Natural killer cell (primary cell): ENCODE measurements around the gene PAH. TPM values are rescaled to one million over a fixed set of nuclear protein-coding genes. Genes with fewer than 3 reads are reported as not detected.

Experiments
- ATAC-seq, 3 donors: fragments of 150-1000 bp in 2 of 3; fragments of 200-7000 bp in 1 of 3; cut with Tn5 transposase; 1 replicate in 1 of 3; 2 replicates in 2 of 3; pipeline ENCODE4 v1.10.0; 2021; ENCODE audit warnings: mild to moderate bottlenecking in 2 of 3, moderate library complexity in 2 of 3
- DNase-seq, 2 donors: peaks; one replicate each; pipeline versions ENCODE4 v3.0.0 to v3.0.0-alpha.2; 2013 to 2021; ENCODE audit warnings: mixed read lengths in 1 of 2
- H3K27ac ChIP-seq: one replicate; pipeline ENCODE4 v1.5.1; 2013; ENCODE audit warnings: mild to moderate bottlenecking, low read length
- H3K27me3 ChIP-seq: one replicate; pipeline ENCODE4 v1.6.1; 2013; ENCODE audit warnings: low read length; ENCODE audit not compliant: control insufficient read depth, insufficient read depth
- H3K36me3 ChIP-seq: one replicate; pipeline ENCODE4 v1.6.1; 2013; ENCODE audit warnings: low read length; ENCODE audit not compliant: control insufficient read depth, insufficient read depth
- H3K4me1 ChIP-seq: one replicate; pipeline ENCODE4 v1.6.1; 2013; ENCODE audit warnings: low read length; ENCODE audit not compliant: control insufficient read depth, insufficient read depth
- H3K4me3 ChIP-seq: one replicate; pipeline ENCODE4 v1.5.1; 2013; ENCODE audit warnings: low read length
- H3K9me3 ChIP-seq: one replicate; pipeline ENCODE4 v1.6.1; 2013; ENCODE audit warnings: low read length; ENCODE audit not compliant: control insufficient read depth, insufficient read depth
- H3K27ac Mint-ChIP-seq, 2 donors: one replicate each; pipeline ENCODE4 v1.8.0; 2022; ENCODE audit warnings: mild to moderate bottlenecking in 2 of 2, mixed read lengths in 2 of 2, moderate library complexity in 1 of 2
- H3K27me3 Mint-ChIP-seq, 2 donors: one replicate each; pipeline ENCODE4 v1.8.0; 2022; ENCODE audit warnings: low read depth in 2 of 2, mixed read lengths in 2 of 2
- H3K36me3 Mint-ChIP-seq: one replicate; pipeline ENCODE4 v1.8.0; 2022; ENCODE audit warnings: mixed read lengths
- H3K4me1 Mint-ChIP-seq, 2 donors: one replicate each; pipeline ENCODE4 v1.8.0; 2022; ENCODE audit warnings: mixed read lengths in 2 of 2
- H3K4me3 Mint-ChIP-seq: one replicate; pipeline ENCODE4 v1.8.0; 2022; ENCODE audit warnings: mild to moderate bottlenecking, moderate library complexity, mixed read lengths
- H3K9me3 Mint-ChIP-seq, 2 donors: one replicate each; pipeline ENCODE4 v1.8.0; 2022; ENCODE audit warnings: mixed read lengths in 2 of 2
- WGBS: methylation state at CpG from one replicate; pipeline ENCODE4 v1.1.7; 2013; ENCODE audit warnings: missing lambda C conversion rate; ENCODE audit not compliant: insufficient coverage; 5-methylcytosine and 5-hydroxymethylcytosine counted together
- intact Hi-C: fragments of 100-400 bp; cut with micrococcal nuclease; formaldehyde crosslinking; loops from one replicate; pipeline ENCODE4 v1.14.2; 2022
- total RNA-seq, 4 donors: library from RNA; stranded (reverse); fragments of 120-200 nt in 1 of 4; gene quantifications; one replicate each; pipeline versions ENCODE4 v1.2.3 to v1.2.4, GENCODE V29; 2013 to 2022
- TF ChIP-seq, protein P1 (sequence below): fragments of 200-600 bp; IDR thresholded peaks from one replicate; pipeline ENCODE4 v1.8.0; 2022; ENCODE audit warnings: antibody characterized with exemption

The PAH gene
- total RNA-seq, 3 donors from 2014 or later (not counting 1 experiment from before 2014, with no cell fraction given) = not detected

DNA sequence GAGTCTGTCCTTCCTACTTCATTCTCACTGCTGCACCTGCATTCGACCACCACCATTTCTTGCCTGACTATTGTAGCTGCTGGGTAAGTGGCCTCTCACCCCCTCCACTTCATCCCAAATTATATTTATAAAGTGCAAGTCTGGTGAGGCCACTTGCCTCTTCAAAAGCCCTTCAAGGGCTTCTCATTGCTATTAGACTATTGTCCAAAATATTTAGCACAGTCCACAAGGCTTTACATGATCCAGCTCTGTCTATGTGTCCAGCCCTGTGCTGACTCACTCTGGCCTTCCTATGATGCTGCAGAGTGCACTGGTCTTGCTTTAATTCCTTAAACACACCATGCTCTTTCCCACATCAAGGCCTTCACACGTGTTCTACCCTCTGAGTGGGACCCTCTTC is 46.0 kb downstream of the PAH start:
- Histone ChIP-seq H3K27ac (no peak overlapping the region), H3K9me3 (no peaks in the 10 kb centered on the region), H3K4me3 (no peak overlapping the region), H3K27me3 (no peaks in the 10 kb centered on the region), H3K36me3 (no peaks in the 10 kb centered on the region), H3K4me1 (no peaks in the 10 kb centered on the region)
- 55% methylated on average over 2 of the region's 2 CpGs for WGBS
- intact Hi-C loops = no loop called here
- no peak for DNase-seq
- H3K9me3 Mint-ChIP-seq = peaks cover 3% of the 10 kb centered on the region in 2 donors
- TF ChIP-seq, protein P1, sequence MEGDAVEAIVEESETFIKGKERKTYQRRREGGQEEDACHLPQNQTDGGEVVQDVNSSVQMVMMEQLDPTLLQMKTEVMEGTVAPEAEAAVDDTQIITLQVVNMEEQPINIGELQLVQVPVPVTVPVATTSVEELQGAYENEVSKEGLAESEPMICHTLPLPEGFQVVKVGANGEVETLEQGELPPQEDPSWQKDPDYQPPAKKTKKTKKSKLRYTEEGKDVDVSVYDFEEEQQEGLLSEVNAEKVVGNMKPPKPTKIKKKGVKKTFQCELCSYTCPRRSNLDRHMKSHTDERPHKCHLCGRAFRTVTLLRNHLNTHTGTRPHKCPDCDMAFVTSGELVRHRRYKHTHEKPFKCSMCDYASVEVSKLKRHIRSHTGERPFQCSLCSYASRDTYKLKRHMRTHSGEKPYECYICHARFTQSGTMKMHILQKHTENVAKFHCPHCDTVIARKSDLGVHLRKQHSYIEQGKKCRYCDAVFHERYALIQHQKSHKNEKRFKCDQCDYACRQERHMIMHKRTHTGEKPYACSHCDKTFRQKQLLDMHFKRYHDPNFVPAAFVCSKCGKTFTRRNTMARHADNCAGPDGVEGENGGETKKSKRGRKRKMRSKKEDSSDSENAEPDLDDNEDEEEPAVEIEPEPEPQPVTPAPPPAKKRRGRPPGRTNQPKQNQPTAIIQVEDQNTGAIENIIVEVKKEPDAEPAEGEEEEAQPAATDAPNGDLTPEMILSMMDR = no peak
- H3K4me3 Mint-ChIP-seq = no peak overlapping the region
- H3K27ac Mint-ChIP-seq = no peak overlapping the region
- no peaks in the 10 kb centered on the region for H3K4me1 Mint-ChIP-seq
- no peaks in the 10 kb centered on the region for H3K36me3 Mint-ChIP-seq
- ATAC-seq = no peak
- H3K27me3 Mint-ChIP-seq = peaks cover 0 to 11% of the 10 kb centered on the region in 2 donors

DNA sequence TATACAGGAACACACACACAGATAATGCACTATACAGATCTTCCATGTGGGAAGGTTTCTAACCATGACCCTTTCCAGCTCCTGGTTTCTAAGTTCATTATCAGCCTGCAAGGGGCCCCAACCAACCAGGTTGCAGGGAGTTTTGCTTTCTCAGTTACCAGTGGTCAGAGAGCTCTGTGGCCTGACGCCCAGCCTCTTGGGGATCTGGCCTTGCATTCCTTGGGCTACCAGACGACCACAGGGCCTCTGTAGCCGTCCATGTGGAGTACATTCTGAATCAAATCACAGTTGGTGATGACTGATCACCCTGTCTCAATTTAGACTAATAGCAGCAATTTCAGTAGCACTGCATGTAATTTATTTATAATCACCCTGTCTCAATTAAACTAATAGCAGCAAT is 47.5 kb downstream of the PAH start:
- WGBS = 49% methylated on average over 3 of the region's 3 CpGs
- H3K36me3 Mint-ChIP-seq = no peaks in the 10 kb centered on the region
- no peaks in the 10 kb centered on the region for H3K27me3 ChIP-seq
- H3K4me1 ChIP-seq = no peaks in the 10 kb centered on the region
- peaks cover 0 to 5% of the 10 kb centered on the region in 2 donors for H3K27me3 Mint-ChIP-seq
- peaks cover 3 to 5% of the 10 kb centered on the region in 2 donors for H3K9me3 Mint-ChIP-seq
- intact Hi-C loops = no loop called here
- no peaks in the 10 kb centered on the region for H3K9me3 ChIP-seq
- TF ChIP-seq, protein P1 = no peak
- no peak overlapping the region for H3K27ac ChIP-seq
- no peak overlapping the region for H3K4me3 Mint-ChIP-seq
- H3K36me3 ChIP-seq = no peaks in the 10 kb centered on the region
- ATAC-seq = no peak
- H3K4me1 Mint-ChIP-seq = no peaks in the 10 kb centered on the region
- H3K27ac Mint-ChIP-seq = no peak overlapping the region
- no peak for DNase-seq
- no peak overlapping the region for H3K4me3 ChIP-seq

DNA sequence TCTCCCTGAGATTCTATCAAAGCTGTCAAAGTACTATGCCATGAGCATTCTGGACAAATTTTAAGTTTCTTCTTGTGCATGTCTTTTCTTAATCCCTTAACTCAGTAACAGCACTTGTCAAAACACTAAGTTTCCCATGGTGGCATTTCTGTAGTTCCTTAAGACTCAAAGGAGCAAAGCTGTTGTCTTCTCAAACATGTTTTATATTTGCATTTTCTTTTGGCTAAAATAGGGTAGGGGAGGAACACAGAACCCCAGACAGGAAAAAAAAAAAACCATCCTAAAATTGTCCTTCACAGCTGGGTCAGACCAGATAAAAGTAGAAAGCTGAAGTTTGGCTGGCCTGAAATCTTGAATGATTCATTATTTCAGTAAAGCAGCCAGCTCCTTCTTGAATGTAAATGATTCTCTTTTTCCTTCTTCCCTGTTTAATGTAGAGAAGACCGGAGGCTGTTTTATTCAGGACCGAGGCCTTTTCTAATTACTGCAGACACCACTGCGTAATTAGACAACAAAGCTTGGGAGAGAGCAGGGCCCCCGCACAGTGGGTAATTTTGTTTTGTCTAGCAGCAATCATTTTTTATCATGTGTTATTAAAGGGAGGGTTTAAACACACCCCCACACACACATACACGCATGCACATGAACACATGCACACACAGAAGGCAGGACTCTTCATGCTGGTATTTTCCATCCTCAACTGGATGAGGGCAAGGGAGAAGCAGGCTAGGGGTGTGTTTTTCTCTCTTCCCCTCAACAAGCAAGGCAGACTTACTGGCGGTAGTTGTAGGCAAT is 51.0 kb downstream of the PAH start:
- WGBS = 100% methylated on average over 3 of the region's 6 CpGs
- intact Hi-C loops = no loop called here
- Histone ChIP-seq H3K27ac (no peak overlapping the region), H3K9me3 (no peaks in the 10 kb centered on the region), H3K4me3 (no peak overlapping the region), H3K27me3 (no peaks in the 10 kb centered on the region), H3K4me1 (no peaks in the 10 kb centered on the region), H3K36me3 (no peaks in the 10 kb centered on the region)
- TF ChIP-seq, protein P1 = no peak
- peaks cover 0 to 2% of the 10 kb centered on the region in 2 donors for H3K9me3 Mint-ChIP-seq
- H3K4me1 Mint-ChIP-seq = no peaks in the 10 kb centered on the region
- no peak for ATAC-seq
- no peaks in the 10 kb centered on the region for H3K27me3 Mint-ChIP-seq
- DNase-seq = no peak
- H3K27ac Mint-ChIP-seq = no peak overlapping the region
- no peak overlapping the region for H3K4me3 Mint-ChIP-seq
- H3K36me3 Mint-ChIP-seq = no peaks in the 10 kb centered on the region

DNA sequence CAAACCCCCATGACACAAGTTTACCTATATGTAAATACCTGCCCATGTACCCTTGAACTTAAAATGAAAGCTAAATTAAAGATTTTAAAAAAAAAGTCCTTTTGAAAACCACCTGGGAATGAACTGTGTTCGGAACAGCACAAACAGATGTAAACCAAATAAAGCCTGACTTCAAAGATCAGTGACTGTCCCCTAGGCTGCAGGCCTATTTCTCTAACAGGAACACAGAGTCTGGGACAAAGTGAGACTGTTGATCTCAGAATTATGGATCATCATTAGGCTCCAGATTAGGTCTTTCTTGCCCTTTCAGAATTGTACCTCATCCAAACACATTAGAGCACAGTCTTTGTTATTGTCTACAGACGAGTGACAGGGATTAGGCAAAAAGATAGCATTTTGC is 54.6 kb downstream of the PAH start:
- ATAC-seq = no peak
- intact Hi-C loops = no loop called here
- no peaks in the 10 kb centered on the region for H3K4me1 ChIP-seq
- no peak overlapping the region for H3K4me3 Mint-ChIP-seq
- no peak for DNase-seq
- H3K9me3 Mint-ChIP-seq = peaks cover 6 to 7% of the 10 kb centered on the region in 2 donors
- WGBS = 78% methylated on average over 2 of the region's 2 CpGs
- no peaks in the 10 kb centered on the region for H3K36me3 ChIP-seq
- H3K27me3 Mint-ChIP-seq = no peaks in the 10 kb centered on the region
- no peak overlapping the region for H3K4me3 ChIP-seq
- H3K27ac ChIP-seq = no peak overlapping the region
- H3K27me3 ChIP-seq = no peaks in the 10 kb centered on the region
- H3K4me1 Mint-ChIP-seq = no peaks in the 10 kb centered on the region
- H3K9me3 ChIP-seq = no peaks in the 10 kb centered on the region
- TF ChIP-seq, protein P1 = no peak
- no peak overlapping the region for H3K27ac Mint-ChIP-seq
- H3K36me3 Mint-ChIP-seq = no peaks in the 10 kb centered on the region
